ENCODE results near the gene C16orf96.
A peak's percentile ranks its signal among the peaks of the same experiment; 100 is the strongest.

C16orf96 gene

DNA sequence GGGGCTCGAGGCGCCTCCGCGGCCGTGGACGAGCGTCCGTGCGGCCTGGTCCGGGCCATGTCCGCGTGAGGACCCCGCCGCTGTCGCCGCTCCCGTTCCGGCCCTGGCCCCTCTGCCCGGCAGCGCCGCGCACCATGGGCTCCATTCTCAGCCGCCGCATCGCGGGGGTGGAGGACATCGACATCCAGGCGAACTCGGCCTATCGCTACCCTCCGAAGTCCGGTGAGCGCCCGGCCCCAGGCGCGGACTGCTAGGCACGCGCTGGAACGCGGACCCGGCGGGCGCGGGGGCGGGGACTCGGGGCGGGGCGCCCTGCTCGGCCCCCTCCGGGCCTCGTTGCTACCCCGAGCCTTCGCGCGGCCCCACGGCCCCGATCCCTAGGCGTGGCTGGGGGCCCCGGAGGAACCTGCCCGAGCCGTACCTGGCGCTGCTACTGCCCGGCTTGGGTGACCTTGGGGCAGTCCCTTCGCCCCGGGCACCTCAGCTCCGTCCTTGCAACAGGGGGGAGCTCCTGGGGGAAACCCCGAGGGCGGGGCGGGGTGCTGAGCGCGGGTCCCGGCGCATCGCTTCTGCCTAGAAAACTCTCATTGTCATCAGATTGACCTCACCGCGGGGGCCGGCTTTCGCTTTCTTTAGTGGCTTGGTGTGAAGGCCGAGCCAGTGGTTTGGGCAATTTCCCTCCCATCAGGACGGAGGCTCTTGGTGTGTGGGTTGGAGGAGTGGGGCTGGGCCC lies 68.9 kb downstream of the C16orf96 start:
- Histone ChIP-seq H3K4me2 (ENCODE audit: insufficient read depth, low read length) (peak overlapping the region; percentile 89), H3K9me3 (ENCODE audit: insufficient read depth, low read length, severe bottlenecking) (no peaks in the 10 kb centered on the region), H3K4me1 (ENCODE audit: insufficient read depth, low read length) (peaks cover 28% of the 10 kb centered on the region), H3K4me3 (ENCODE audit: low read depth in 1 of 2, low read length in 2 of 2) (peak overlapping the region; percentile 92 to 99), H3K27me3 (ENCODE audit: insufficient read depth, low read length, poor library complexity) (no peaks in the 10 kb centered on the region), H3K79me2 (ENCODE audit: insufficient read depth, low read length) (peaks cover 48% of the 10 kb centered on the region), H3K9ac (ENCODE audit: low read depth, low read length) (peak overlapping the region; percentile 89), H4K20me1 (ENCODE audit: insufficient read depth, low read length) (peaks cover 17% of the 10 kb centered on the region), H3K27ac (ENCODE audit: low read length) (peak overlapping the region; percentile 63), H3K36me3 (ENCODE audit: insufficient read depth, low read length) (peaks cover 8% of the 10 kb centered on the region; the same call in 1 of the 2 replicates), H2AFZ (ENCODE audit: low read depth, low read length) (peak overlapping the region; percentile 75)
- peak; percentile 40 for DNase-seq
- no peak for TF ChIP-seq EZH2 (IDR thresholded peaks at IDR 0.05; ENCODE audit: borderline replicate concordance, low read depth, low read length, severe bottlenecking)
- TF ChIP-seq, protein P1, sequence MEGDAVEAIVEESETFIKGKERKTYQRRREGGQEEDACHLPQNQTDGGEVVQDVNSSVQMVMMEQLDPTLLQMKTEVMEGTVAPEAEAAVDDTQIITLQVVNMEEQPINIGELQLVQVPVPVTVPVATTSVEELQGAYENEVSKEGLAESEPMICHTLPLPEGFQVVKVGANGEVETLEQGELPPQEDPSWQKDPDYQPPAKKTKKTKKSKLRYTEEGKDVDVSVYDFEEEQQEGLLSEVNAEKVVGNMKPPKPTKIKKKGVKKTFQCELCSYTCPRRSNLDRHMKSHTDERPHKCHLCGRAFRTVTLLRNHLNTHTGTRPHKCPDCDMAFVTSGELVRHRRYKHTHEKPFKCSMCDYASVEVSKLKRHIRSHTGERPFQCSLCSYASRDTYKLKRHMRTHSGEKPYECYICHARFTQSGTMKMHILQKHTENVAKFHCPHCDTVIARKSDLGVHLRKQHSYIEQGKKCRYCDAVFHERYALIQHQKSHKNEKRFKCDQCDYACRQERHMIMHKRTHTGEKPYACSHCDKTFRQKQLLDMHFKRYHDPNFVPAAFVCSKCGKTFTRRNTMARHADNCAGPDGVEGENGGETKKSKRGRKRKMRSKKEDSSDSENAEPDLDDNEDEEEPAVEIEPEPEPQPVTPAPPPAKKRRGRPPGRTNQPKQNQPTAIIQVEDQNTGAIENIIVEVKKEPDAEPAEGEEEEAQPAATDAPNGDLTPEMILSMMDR (IDR thresholded peaks at IDR 0.05; ENCODE audit: borderline replicate concordance, extremely low read depth, low read length, poor library complexity, severe bottlenecking) = no peak
- peak; percentile 29 for ATAC-seq (ENCODE audit: insufficient read depth, low read depth)

DNA sequence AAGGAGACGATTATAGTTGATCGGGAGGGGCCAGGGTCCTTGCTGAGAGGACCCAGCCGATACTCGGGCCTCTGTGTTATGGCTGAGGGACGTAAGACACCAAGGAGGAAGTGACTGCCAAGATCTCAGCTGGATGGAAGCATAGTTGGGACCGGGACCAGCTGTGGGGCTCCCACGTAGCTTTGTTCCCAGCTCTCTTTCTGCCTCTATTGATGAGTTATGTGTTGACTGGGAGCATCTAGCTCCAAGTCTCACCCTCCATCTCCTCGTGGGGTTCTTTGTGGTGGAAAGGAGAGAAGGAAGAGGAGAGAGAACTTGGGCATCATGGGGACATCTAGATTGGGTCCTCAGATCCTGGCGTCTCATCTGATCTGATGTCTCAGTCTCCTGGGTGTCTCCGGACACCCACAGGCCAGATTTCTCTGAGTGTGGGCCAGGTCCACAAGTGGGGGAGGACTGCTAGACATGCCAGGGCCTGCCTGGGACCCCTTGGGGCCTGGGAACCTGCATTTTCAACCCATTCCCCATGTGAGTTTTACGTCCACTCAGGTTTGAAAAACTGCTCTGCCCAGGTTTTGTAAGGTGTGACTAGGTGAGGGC lies 69.5 kb downstream of the C16orf96 start:
- TF ChIP-seq, protein P1 (IDR thresholded peaks at IDR 0.05; ENCODE audit: borderline replicate concordance, extremely low read depth, low read length, poor library complexity, severe bottlenecking) = no peak
- no peak for TF ChIP-seq EZH2 (IDR thresholded peaks at IDR 0.05; ENCODE audit: borderline replicate concordance, low read depth, low read length, severe bottlenecking)
- Histone ChIP-seq H4K20me1 (ENCODE audit: insufficient read depth, low read length) (peaks cover 17% of the 10 kb centered on the region), H3K9ac (ENCODE audit: low read depth, low read length) (peak overlapping the region; percentile 89), H3K4me1 (ENCODE audit: insufficient read depth, low read length) (peaks cover 28% of the 10 kb centered on the region), H3K9me3 (ENCODE audit: insufficient read depth, low read length, severe bottlenecking) (no peaks in the 10 kb centered on the region), H3K4me2 (ENCODE audit: insufficient read depth, low read length) (peak overlapping the region; percentile 89), H3K36me3 (ENCODE audit: insufficient read depth, low read length) (peaks cover 8% of the 10 kb centered on the region; the same call in 1 of the 2 replicates), H2AFZ (ENCODE audit: low read depth, low read length) (peak overlapping the region; percentile 75), H3K27ac (ENCODE audit: low read length) (peak overlapping the region; percentile 63), H3K79me2 (ENCODE audit: insufficient read depth, low read length) (peaks cover 55% of the 10 kb centered on the region), H3K27me3 (ENCODE audit: insufficient read depth, low read length, poor library complexity) (no peaks in the 10 kb centered on the region), H3K4me3 (ENCODE audit: low read depth in 1 of 2, low read length in 2 of 2) (peak overlapping the region; percentile 92 to 99; a peak in 3 of 4 replicates)
- no peak for DNase-seq
- ATAC-seq (ENCODE audit: insufficient read depth, low read depth) = no peak; the same call in 2 of the 3 replicates

DNA sequence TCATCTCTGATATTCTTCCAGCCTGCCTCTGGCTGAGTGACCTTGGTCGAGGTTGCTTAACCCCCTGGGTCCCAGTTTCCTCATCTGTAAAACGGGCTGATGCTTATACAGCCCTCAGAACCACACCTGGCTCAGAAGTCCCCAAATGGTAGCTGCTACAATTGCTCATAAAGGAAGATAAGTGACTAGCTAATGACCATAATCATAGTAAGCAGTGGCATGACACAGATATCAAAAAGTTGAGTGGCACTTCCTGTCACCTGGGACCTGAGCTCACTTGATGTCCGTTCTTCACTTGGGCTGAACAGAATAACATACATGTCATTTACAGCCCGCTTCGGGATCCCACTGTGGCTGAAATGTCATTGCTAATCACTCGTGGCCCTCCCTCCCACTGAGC lies 70.3 kb downstream of the C16orf96 start:
- H3K9ac ChIP-seq (ENCODE audit: low read depth, low read length) = peak overlapping the region; percentile 89; the same call in 1 of the 2 replicates
- H3K4me3 ChIP-seq (ENCODE audit: low read depth in 1 of 2, low read length in 2 of 2) = peak overlapping the region in 1 of 2 experiments; percentile 92; a peak in 3 of 4 replicates

More for the DNA sequence above, 70.3 kb downstream of the C16orf96 start:
- peaks cover 17% of the 10 kb centered on the region for H4K20me1 ChIP-seq (ENCODE audit: insufficient read depth, low read length)
- peak overlapping the region; percentile 89 for H3K4me2 ChIP-seq (ENCODE audit: insufficient read depth, low read length)
- peaks cover 3% of the 10 kb centered on the region for H3K9me3 ChIP-seq (ENCODE audit: insufficient read depth, low read length, severe bottlenecking)
- no peak overlapping the region for H2AFZ ChIP-seq (ENCODE audit: low read depth, low read length)
- ATAC-seq (ENCODE audit: insufficient read depth, low read depth) = no peak
- no peak for TF ChIP-seq EZH2 (IDR thresholded peaks at IDR 0.05; ENCODE audit: borderline replicate concordance, low read depth, low read length, severe bottlenecking)
- TF ChIP-seq, protein P1 (IDR thresholded peaks at IDR 0.05; ENCODE audit: borderline replicate concordance, extremely low read depth, low read length, poor library complexity, severe bottlenecking) = no peak
- H3K36me3 ChIP-seq (ENCODE audit: insufficient read depth, low read length) = peaks cover 10% of the 10 kb centered on the region; the same call in 1 of the 2 replicates
- H3K4me1 ChIP-seq (ENCODE audit: insufficient read depth, low read length) = peaks cover 28% of the 10 kb centered on the region
- DNase-seq = no peak
- H3K27ac ChIP-seq (ENCODE audit: low read length) = peak overlapping the region; percentile 63; the same call in 1 of the 2 replicates
- H3K27me3 ChIP-seq (ENCODE audit: insufficient read depth, low read length, poor library complexity) = no peaks in the 10 kb centered on the region
- peaks cover 63% of the 10 kb centered on the region for H3K79me2 ChIP-seq (ENCODE audit: insufficient read depth, low read length)
